Ramos (cell line): ENCODE data around the gene MBP.

Experiments
- in situ Hi-C: fragments of 300-500 bp; cut with MboI; formaldehyde crosslinking; loops from one replicate; pipeline ENCODE4 v1.14.3; 2022; ENCODE audit warnings: low sequenced_read_pairs; ENCODE audit not compliant: unreplicated experiment

Gene MBP

GRCh38 chr18:77135339-77136075 is 2.9 kb upstream of the MBP start:
- in situ Hi-C loops, result no loop called here

GRCh38 chr18:77134611-77135010 is 2.0 kb upstream of the MBP start:
- in situ Hi-C loops, result no loop called here

GRCh38 chr18:77133835-77134496 is 1.4 kb upstream of the MBP start:
- in situ Hi-C loops, result no loop called here

GRCh38 chr18:77133051-77133834 is 660 bp upstream of the MBP start:
- in situ Hi-C loops, result no loop called here

- in situ Hi-C loops, result no loop called here
Observed at GRCh38 chr18:77131652-77132368, 773 bp downstream of the MBP start.

- in situ Hi-C loops, result no loop called here
Observed at GRCh38 chr18:77131100-77131651, 1.4 kb downstream of the MBP start.

GRCh38 chr18:77130229-77131099 is 2.1 kb downstream of the MBP start:
- in situ Hi-C loops, result no loop called here

GRCh38 chr18:77129150-77129551 is 3.4 kb downstream of the MBP start:
- in situ Hi-C loops, result no loop called here

- in situ Hi-C loops, result no loop called here
Observed at GRCh38 chr18:77127769-77128671, 4.6 kb downstream of the MBP start.

GRCh38 chr18:77124452-77124922 is 8.1 kb downstream of the MBP start:
- in situ Hi-C loops, result no loop called here

- in situ Hi-C loops, result no loop called here
Observed at GRCh38 chr18:77123320-77124231, 9.0 kb downstream of the MBP start.

- in situ Hi-C loops, result no loop called here
Observed at GRCh38 chr18:77121523-77121922, 11.1 kb downstream of the MBP start.

GRCh38 chr18:77119851-77120491 is 12.6 kb downstream of the MBP start:
- in situ Hi-C loops, result no loop called here

- in situ Hi-C loops, result no loop called here
Observed at GRCh38 chr18:77119101-77119850, 13.3 kb downstream of the MBP start.

- in situ Hi-C loops, result no loop called here
Observed at GRCh38 chr18:77118256-77119090, 14.1 kb downstream of the MBP start.
